BJ (cell line): Measurements from ENCODE around the gene KRT16. TPM values are rescaled to one million over a fixed set of nuclear protein-coding genes. Genes with fewer than 3 reads are reported as not detected.
"Not testable (repeated sequence)": the region's sequence is repeated elsewhere in the genome, so short reads cannot be mapped to it uniquely, and the experiment has no call there.

Experiments used
- CTCF ChIA-PET: fragments of 350-600 bp; formaldehyde crosslinking; extraction: SDS; loops from one replicate; lab custom pipeline; 2021; ENCODE audit warnings: antibody characterized with exemption, inconsistent platforms; lab: Yijun Ruan, JAX
- POLR2A ChIA-PET: fragments of 300-600 bp; sonication (Branson Sonifier 250); formaldehyde crosslinking; extraction: SDS; loops from one replicate; lab custom pipeline; 2021; ENCODE audit warnings: antibody characterized with exemption; lab: Charles Lee
- DNase-seq: peaks from one replicate; pipeline ENCODE4 v3.0.0-alpha.2; 2011; ENCODE audit warnings: low read depth
- H3K27me3 ChIP-seq: 2 replicates; pipeline ENCODE4 v1.6.0; 2011; ENCODE audit warnings: low read length; ENCODE audit not compliant: control insufficient read depth, insufficient read depth
- H3K36me3 ChIP-seq: 2 replicates; pipeline ENCODE4 v1.5.1; 2011; ENCODE audit warnings: low read length; ENCODE audit not compliant: control insufficient read depth, insufficient read depth
- H3K4me3 ChIP-seq: 2 replicates; pipeline ENCODE4 v1.5.1; 2011; ENCODE audit warnings: low read depth, mild to moderate bottlenecking, control low read depth, low read length
- polyA plus RNA-seq: library from polyadenylated mRNA; depleted of rRNA; stranded (reverse); fragments of >200 nt; gene quantifications from 2 replicates; pipeline ENCODE4 v1.2.3, GENCODE V29; 2011
- TF ChIP-seq, protein P1 (sequence below): IDR thresholded peaks from 2 replicates; pipeline ENCODE4 v1.5.1; 2011; ENCODE audit warnings: low read depth, mild to moderate bottlenecking, control low read depth, inconsistent platforms, low read length, moderate library complexity; ENCODE audit not compliant: insufficient read depth

KRT16 gene
- polyA plus RNA-seq, 1 experiment = 1.6 TPM

DNA sequence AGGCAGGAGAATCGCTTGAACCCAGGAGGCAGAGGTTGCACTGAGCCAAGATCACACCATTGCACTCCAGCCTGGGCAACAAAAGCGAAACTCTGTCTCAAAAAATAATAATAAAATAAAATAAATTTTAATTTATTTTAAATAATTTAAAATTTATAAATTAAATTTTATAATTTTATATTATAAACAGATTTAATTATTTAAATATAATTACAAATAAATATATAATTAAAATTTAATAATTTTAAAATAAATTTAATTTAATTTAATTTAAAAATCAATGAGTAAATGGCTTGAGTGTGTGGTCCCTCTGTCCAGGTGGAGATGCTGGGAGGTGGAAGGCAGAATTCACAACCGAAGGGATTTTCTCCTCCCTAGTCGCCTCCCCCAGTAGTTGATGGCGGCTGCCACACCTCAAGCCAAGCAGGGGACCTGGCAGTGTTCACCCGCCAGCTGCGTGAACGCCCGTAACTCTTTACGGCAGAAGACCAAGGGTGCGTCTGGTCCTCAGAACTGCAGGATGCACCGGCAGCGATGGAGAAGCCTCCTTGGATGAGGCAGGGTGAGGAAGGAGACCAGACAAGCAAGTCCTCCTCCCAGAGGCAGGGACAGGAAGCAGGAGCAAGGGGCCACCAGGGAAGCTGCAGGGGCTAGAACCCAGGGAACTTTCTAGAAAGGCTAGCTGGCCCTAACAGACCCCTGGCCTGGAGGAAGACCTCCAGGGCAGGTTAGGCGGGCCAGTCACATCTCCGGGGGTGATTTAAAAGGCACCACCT, 34.7 kb upstream of the KRT16 start:
- DNase-seq = no peak
- Histone ChIP-seq H3K4me3 (no peak overlapping the region), H3K36me3 (no peaks in the 10 kb centered on the region), H3K27me3 (no peaks in the 10 kb centered on the region)
- TF ChIP-seq, protein P1, sequence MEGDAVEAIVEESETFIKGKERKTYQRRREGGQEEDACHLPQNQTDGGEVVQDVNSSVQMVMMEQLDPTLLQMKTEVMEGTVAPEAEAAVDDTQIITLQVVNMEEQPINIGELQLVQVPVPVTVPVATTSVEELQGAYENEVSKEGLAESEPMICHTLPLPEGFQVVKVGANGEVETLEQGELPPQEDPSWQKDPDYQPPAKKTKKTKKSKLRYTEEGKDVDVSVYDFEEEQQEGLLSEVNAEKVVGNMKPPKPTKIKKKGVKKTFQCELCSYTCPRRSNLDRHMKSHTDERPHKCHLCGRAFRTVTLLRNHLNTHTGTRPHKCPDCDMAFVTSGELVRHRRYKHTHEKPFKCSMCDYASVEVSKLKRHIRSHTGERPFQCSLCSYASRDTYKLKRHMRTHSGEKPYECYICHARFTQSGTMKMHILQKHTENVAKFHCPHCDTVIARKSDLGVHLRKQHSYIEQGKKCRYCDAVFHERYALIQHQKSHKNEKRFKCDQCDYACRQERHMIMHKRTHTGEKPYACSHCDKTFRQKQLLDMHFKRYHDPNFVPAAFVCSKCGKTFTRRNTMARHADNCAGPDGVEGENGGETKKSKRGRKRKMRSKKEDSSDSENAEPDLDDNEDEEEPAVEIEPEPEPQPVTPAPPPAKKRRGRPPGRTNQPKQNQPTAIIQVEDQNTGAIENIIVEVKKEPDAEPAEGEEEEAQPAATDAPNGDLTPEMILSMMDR = no peak
- POLR2A ChIA-PET = no interaction called here
- CTCF ChIA-PET = interaction anchor here (0.9 to 15.6 kb wide), 33 partner anchors 11 to 917 kb away, joined by 3 to 343 read pairs (median 8); partner anchors contain the start of genes EIF1, KRT13, KRT34 and KRT38

DNA sequence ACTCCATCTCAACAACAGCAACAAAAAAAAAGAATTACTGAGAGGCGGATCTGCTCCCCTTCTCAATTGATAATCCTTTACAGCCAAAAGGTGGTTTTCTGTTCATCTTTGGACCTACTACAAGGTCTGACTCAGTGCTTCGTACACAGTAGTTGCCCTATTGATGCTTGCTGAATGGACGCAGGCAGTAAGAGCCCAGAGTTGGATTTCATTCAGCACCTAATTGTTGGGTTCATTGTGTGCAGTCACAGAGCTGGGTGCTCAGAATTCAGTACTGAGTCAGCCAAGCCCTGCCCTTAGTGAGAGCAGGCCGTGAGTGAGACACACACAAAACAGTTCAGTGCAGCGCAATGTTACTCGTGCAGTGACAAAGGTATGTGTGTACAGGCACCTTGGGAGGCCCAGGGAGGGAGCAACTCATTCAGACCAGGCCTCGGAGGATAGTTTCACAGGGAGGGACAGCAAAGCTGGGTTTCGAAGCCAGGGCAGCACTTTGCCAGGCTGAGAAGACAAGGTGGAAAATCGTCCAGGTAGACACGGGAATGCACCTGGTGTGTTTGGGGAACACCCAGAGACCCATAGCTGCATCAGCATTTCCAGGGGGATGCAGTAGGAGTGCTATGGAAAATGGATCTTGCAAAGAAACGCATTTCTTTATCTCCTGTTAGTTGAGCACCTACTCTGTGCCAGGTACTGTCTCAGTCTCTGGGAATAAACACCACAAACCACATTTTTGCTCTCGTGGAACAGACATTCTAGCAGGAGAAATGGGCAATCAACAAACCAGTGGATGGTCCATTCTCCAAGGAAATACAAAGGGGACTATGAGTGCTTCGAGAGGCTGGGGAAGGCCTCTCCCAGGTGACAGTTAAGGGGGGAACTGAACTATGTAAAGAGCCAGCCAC, 29.9 kb upstream of the KRT16 start:
- CTCF ChIA-PET = interaction anchor here (1.2 to 1.3 kb wide), 2 partner anchors 20 to 93 kb away, joined by 5 to 6 read pairs; no protein-coding TSS in a partner anchor
- POLR2A ChIA-PET = no interaction called here
- H3K4me3 ChIP-seq = no peak overlapping the region
- TF ChIP-seq, protein P1 = no peak
- no peaks in the 10 kb centered on the region for H3K36me3 ChIP-seq
- no peak for DNase-seq
- no peaks in the 10 kb centered on the region for H3K27me3 ChIP-seq

DNA sequence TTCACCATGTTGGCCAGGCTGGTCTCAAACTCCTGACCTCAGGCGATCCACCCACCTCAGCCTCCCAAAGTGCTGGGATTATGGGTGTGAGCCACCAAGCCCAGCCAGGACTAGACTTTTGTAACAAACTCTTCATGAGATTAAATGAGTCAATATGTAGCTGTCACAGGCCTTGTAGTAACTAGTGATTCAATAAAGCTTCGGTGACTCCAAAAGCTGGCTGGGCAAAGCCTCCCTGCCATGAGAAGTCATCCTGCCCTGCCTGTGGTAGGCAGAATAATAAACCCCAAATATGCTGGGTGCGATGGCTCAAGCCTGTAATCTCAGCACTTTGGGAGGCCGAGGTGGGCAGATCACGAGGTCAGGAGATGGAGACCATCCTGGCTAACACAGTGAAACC, 28.0 kb upstream of the KRT16 start:
- CTCF ChIA-PET = interaction anchor here (0.8 to 1.7 kb wide), 3 partner anchors 86 to 783 kb away, joined by 3 to 5 read pairs (median 4); no protein-coding TSS in a partner anchor
- H3K36me3 ChIP-seq, DNase-seq, H3K4me3 ChIP-seq, H3K27me3 ChIP-seq, POLR2A ChIA-PET: not testable (repeated sequence)

DNA sequence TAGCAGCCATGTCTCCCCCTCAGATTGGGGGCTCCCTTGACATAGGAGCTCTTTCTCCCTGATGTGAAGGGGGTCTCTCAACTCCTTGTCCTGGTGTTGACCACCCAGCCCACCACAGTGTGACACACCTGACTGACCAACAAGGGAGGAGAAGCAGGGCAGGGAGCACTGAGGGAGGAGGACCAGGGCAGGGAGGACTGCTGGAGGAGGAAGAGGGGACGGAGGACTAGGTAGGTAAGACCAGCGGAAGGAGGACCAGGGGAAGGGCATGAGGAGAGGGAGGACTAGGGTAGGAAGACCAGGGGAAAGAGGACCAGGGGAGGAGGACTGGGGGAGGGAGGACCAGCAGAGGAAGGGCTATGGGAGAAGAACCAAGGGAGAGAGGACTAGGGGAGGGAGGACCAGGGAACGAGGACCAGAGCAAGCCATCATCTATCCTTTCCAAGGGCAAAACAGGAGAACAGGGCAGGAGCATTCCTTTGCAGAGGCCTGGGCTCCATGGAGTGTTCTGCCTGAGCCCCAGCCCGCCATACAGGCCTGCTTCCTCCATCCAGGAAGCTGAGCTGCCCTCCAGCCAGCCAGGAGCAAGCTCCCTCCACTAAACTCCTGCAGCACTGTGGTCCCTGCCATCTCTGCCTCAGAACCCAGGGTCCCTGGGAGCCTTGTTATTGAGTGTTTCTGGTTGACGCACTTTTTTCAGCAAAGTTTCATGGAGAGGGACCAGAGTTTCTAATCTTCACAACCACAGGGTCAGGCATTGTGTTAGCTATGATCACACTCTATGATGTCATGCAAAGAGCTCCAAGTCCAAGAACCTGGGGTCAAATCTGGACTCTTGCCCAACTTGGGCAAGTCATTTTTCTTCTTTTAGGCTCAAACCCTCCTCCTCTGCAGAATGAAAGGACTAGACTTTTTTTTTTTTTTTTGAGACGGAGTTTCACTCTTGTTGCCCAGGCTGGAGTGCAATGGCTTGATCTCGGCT, 27.2 kb upstream of the KRT16 start:
- ChIA-PET POLR2A (no interaction called here), CTCF (interaction anchor here (1.0 to 1.7 kb wide), 3 partner anchors 9 to 90 kb away, joined by 3 to 5 read pairs (median 5); no protein-coding TSS in a partner anchor)
- DNase-seq = no peak
- Histone ChIP-seq H3K27me3 (no peaks in the 10 kb centered on the region), H3K4me3 (no peak overlapping the region), H3K36me3 (no peaks in the 10 kb centered on the region)
- TF ChIP-seq, protein P1 = no peak

DNA sequence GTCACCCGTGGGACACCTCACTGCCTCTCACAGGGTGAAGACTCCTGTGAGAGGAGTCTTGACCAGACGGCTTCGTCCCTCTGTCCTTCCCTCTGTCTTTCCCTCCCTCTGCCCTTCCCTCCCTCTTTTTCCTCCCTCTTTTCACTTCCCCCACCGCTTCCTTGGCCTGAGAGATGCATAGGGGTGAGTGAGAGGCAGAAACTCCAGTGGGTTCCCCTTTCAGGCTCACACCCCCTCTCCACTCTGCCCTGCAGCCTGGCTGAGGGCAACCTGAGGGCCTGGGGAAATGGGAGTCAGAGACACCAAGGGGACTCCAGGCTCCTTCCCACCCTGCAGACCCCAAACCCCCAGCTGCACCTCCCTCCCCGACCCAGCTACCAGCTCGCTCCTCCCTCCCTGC, 26.4 kb upstream of the KRT16 start:
- Histone ChIP-seq H3K4me3 (no peak overlapping the region), H3K27me3 (no peaks in the 10 kb centered on the region), H3K36me3 (no peaks in the 10 kb centered on the region)
- no peak for DNase-seq
- TF ChIP-seq, protein P1 = no peak
- CTCF ChIA-PET = interaction anchor here (1.1 kb wide), 1 partner anchor 10 kb away, joined by 3 read pairs; no protein-coding TSS in a partner anchor
- POLR2A ChIA-PET = no interaction called here
